ENCODE data around the gene MMS19. TPM values are rescaled to one million over a fixed set of nuclear protein-coding genes. Genes with fewer than 3 reads are reported as not detected.

The MMS19 gene
- total RNA-seq, 2 donors from 2014 or later: 44.6 to 60.0 TPM

DNA sequence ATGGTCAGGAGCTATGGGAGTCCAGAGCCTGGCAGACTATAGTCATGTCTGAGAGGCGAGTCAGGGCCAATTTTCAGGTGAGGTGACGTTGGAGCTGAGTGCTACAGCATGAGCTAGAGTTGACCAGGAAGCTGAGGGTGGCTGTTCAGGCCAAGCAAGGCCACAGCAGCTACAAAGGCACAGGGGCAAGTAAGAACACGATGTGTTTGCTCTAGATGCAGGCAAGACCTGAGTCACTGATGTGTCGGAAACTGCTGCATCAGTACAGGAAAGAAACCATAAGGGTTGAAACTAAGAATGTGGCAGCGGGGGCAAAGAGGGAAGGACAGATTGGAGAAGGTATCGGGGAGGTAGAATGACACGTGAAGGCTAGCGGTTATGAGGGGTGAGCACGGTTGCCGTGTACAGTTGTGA lies 85.3 kb downstream of the MMS19 start:
- ATAC-seq: no peak

GRCh38 chr10:97411406-97411805 lies 86.8 kb downstream of the MMS19 start:
- ATAC-seq: no peak

More for the DNA sequence above, 85.3 kb downstream of the MMS19 start:
- no peak overlapping the region for H3K4me3 ChIP-seq
- H3K27me3 ChIP-seq: no peaks in the 10 kb centered on the region
- H3K36me3 ChIP-seq (replicated peaks in 1 of 2; ENCODE audit: insufficient read depth in 1 of 2, low read depth in 2 of 2): no peaks in the 10 kb centered on the region
- TF ChIP-seq, protein P1, sequence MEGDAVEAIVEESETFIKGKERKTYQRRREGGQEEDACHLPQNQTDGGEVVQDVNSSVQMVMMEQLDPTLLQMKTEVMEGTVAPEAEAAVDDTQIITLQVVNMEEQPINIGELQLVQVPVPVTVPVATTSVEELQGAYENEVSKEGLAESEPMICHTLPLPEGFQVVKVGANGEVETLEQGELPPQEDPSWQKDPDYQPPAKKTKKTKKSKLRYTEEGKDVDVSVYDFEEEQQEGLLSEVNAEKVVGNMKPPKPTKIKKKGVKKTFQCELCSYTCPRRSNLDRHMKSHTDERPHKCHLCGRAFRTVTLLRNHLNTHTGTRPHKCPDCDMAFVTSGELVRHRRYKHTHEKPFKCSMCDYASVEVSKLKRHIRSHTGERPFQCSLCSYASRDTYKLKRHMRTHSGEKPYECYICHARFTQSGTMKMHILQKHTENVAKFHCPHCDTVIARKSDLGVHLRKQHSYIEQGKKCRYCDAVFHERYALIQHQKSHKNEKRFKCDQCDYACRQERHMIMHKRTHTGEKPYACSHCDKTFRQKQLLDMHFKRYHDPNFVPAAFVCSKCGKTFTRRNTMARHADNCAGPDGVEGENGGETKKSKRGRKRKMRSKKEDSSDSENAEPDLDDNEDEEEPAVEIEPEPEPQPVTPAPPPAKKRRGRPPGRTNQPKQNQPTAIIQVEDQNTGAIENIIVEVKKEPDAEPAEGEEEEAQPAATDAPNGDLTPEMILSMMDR (IDR thresholded peaks at IDR 0.05): no peak
- TF ChIP-seq POLR2A (IDR thresholded peaks at IDR 0.05): no peak
- H3K9me3 ChIP-seq: no peaks in the 10 kb centered on the region
- no peak overlapping the region for H3K27ac ChIP-seq
- H3K4me1 ChIP-seq: no peaks in the 10 kb centered on the region
- intact Hi-C loops (cut with DNase I): no loop called here
- WGBS, 2 donors: 78 to 80% methylated on average over 10 of the region's 10 CpGs
- DNase-seq: no peak

GRCh38 chr10:97408496-97408992 lies 89.7 kb downstream of the MMS19 start:
- DNase-seq (peak in 1 of 4 donors; percentile 20), ATAC-seq (no peak)
- no peaks in the 10 kb centered on the region for H3K9me3 ChIP-seq
- peaks cover 5% of the 10 kb centered on the region for H3K4me1 ChIP-seq
- H3K27me3 ChIP-seq: no peaks in the 10 kb centered on the region
- intact Hi-C loops (cut with DNase I): no loop called here
- H3K27ac ChIP-seq: peak overlapping the region in 1 of 4 donors; percentile 4
- H3K36me3 ChIP-seq (replicated peaks in 1 of 2; ENCODE audit: insufficient read depth in 1 of 2, low read depth in 2 of 2): no peaks in the 10 kb centered on the region
- H3K4me3 ChIP-seq: no peak overlapping the region
- WGBS, 2 donors: 53 to 100% methylated on average over 1 to 10 of the region's 10 CpGs
- TF ChIP-seq, protein P1 (IDR thresholded peaks at IDR 0.05): no peak
- TF ChIP-seq POLR2A (IDR thresholded peaks at IDR 0.05): no peak

More at GRCh38 chr10:97411406-97411805, 86.8 kb downstream of the MMS19 start:
- intact Hi-C loops (cut with DNase I): no loop called here
- Histone ChIP-seq H3K4me3 (no peak overlapping the region), H3K27ac (no peak overlapping the region), H3K27me3 (no peaks in the 10 kb centered on the region), H3K4me1 (peaks cover 5% of the 10 kb centered on the region), H3K36me3 (replicated peaks in 1 of 2; ENCODE audit: insufficient read depth in 1 of 2, low read depth in 2 of 2) (no peaks in the 10 kb centered on the region), H3K9me3 (no peaks in the 10 kb centered on the region)
- DNase-seq: no peak
- TF ChIP-seq, protein P1 (IDR thresholded peaks at IDR 0.05): no peak
- no peak for TF ChIP-seq POLR2A (IDR thresholded peaks at IDR 0.05)
- 55 to 82% methylated on average over 1 to 4 of the region's 4 CpGs for WGBS, 2 donors

Small RNA genes within 50 kb of the gene (small RNA-seq; reads per million reads assigned to genes)
- not detected for gene RF00019

Other genes with a start within 250 kb of the MMS19 start
- gene ARHGAP19, start 205.8 kb downstream of the MMS19 start, total RNA-seq: 1 to 10 TPM; 2.6 to 7.3 TPM
- 1 to 10 TPM; 3.0 to 6.5 TPM for gene FRAT1, start 179.2 kb downstream of the MMS19 start, total RNA-seq
- gene FRAT2, start 163.7 kb downstream of the MMS19 start, total RNA-seq: 10 to 100 TPM; 19.5 to 20.8 TPM
- 10 to 100 TPM; 13.0 to 22.1 TPM for gene RRP12, start 97.1 kb downstream of the MMS19 start, total RNA-seq
- gene PGAM1, start 72.2 kb downstream of the MMS19 start, total RNA-seq: 10 to 100 TPM; 52.7 to 66.7 TPM
- gene EXOSC1, start 52.4 kb downstream of the MMS19 start, total RNA-seq: 10 to 100 TPM; 20.8 to 33.2 TPM
- gene ZDHHC16, start 52.2 kb downstream of the MMS19 start, total RNA-seq: 10 to 100 TPM; 17.5 to 18.2 TPM
- gene UBTD1, start 502 bp upstream of the MMS19 start, total RNA-seq: 10 to 100 TPM in 1 of 2 donors, 1 to 10 TPM in 1; 9.1 to 33.9 TPM
- gene ANKRD2, start 74.4 kb upstream of the MMS19 start, total RNA-seq: not detected
- 10 to 100 TPM in 1 of 2 donors, 1 to 10 TPM in 1; 7.3 to 16.3 TPM for gene HOGA1, start 86.0 kb upstream of the MMS19 start, total RNA-seq
- gene C10orf62, start 91.3 kb upstream of the MMS19 start, total RNA-seq: 1 to 10 TPM in 1 of 2 donors, not detected in 1; 1.3 TPM
- gene MORN4, start 135.1 kb upstream of the MMS19 start, total RNA-seq: 1 to 10 TPM; 4.9 to 8.3 TPM
- gene PI4K2A, start 142.2 kb upstream of the MMS19 start, total RNA-seq: 1 to 10 TPM; 3.6 to 5.7 TPM
- gene AVPI1, start 188.8 kb upstream of the MMS19 start, total RNA-seq: 10 to 100 TPM in 1 of 2 donors, 1 to 10 TPM in 1; 5.7 to 14.8 TPM
- gene MARVELD1, start 215.3 kb upstream of the MMS19 start, total RNA-seq: 1 to 10 TPM; 4.3 to 6.5 TPM
- gene ZFYVE27, start 238.7 kb upstream of the MMS19 start, total RNA-seq: 10 to 100 TPM; 14.8 to 32.6 TPM